GM12878 (cell line): ENCODE results near the gene TECPR1. TPM values are rescaled to one million over a fixed set of nuclear protein-coding genes. Genes with fewer than 3 reads are reported as not detected.

ENCODE experiments used
- ATAC-seq: fragments of 200-7000 bp; cut with Tn5 transposase; 3 replicates; pipeline ENCODE4 v1.9.1; 2020; ENCODE audit warnings: mild to moderate bottlenecking, moderate library complexity
- BruUV-seq: library from RNA; stranded (reverse); fragments of 400-500 nt; replicated peaks from 2 replicates; lab custom pipeline; 2021; lab: Mats Ljungman, UMichigan
- CTCF ChIA-PET: fragments of 300-600 bp; sonication (Branson Sonifier 250); formaldehyde crosslinking; extraction: SDS; loops from one replicate; lab custom pipeline; 2021; ENCODE audit warnings: inconsistent platforms; lab: Yijun Ruan, JAX
- POLR2A ChIA-PET: fragments of 350-600 bp; formaldehyde crosslinking; extraction: SDS; loops from one replicate; lab custom pipeline; 2021; ENCODE audit warnings: inconsistent platforms; lab: Charles Lee
- RAD21 ChIA-PET: fragments of 300-600 bp; sonication (Branson Sonifier 250); formaldehyde crosslinking; loops from one replicate; lab custom pipeline; 2023; ENCODE audit warnings: antibody characterized with exemption; ENCODE audit not compliant: unreplicated experiment; lab: Charles Lee
- SMC1A ChIA-PET: fragments of 300-600 bp; sonication (Branson Sonifier 250); formaldehyde crosslinking; loops from one replicate; lab custom pipeline; 2023; ENCODE audit not compliant: unreplicated experiment, uncharacterized antibody; lab: Charles Lee
- DNase-seq: peaks from one replicate; pipeline ENCODE4 v3.0.0-alpha.2; 2011; ENCODE audit warnings: low read depth, low spot score
- FAIRE-seq: peaks from 3 replicates; lab custom pipeline; 2011; peaks lifted over from hg19 to GRCh38; lab: Jason Lieb, UNC
- H2AFZ ChIP-seq: 2 replicates; pipeline ENCODE4 v1.6.0; 2011; ENCODE audit warnings: low read depth, low read length, control low read depth; ENCODE audit not compliant: control insufficient read depth
- H3K27ac ChIP-seq: 2 replicates; pipeline ENCODE4 v1.5.1; 2011; ENCODE audit warnings: control low read depth; ENCODE audit not compliant: control insufficient read depth, insufficient read depth
- H3K27me3 ChIP-seq, 2 experiments: replicated peaks in 1 of 2; 2 replicates each; pipeline versions ENCODE4 v1.6.0 to v1.6.1; 2011; ENCODE audit warnings: low read length in 1 of 2; ENCODE audit not compliant: control insufficient read depth in 2 of 2, insufficient read depth in 2 of 2
- H3K36me3 ChIP-seq, 2 experiments: 2 replicates each; pipeline ENCODE4 v1.5.1; 2011; ENCODE audit warnings: low read length in 1 of 2; ENCODE audit not compliant: control insufficient read depth in 2 of 2, insufficient read depth in 2 of 2
- H3K4me1 ChIP-seq: 2 replicates; pipeline ENCODE4 v1.6.1; 2011; ENCODE audit warnings: mild to moderate bottlenecking, low read length, moderate library complexity, mixed read lengths; ENCODE audit not compliant: control insufficient read depth, insufficient read depth
- H3K4me2 ChIP-seq: 2 replicates; pipeline ENCODE4 v1.6.0; 2011; ENCODE audit warnings: control low read depth; ENCODE audit not compliant: control insufficient read depth, insufficient read depth
- H3K4me3 ChIP-seq: fragments of 200-600 bp; sonication (generic); 2 replicates; pipeline ENCODE4 v1.5.1; 2016
- H3K79me2 ChIP-seq: 2 replicates; pipeline ENCODE4 v1.6.0; 2011; ENCODE audit warnings: low read length; ENCODE audit not compliant: control insufficient read depth, insufficient read depth
- H3K9ac ChIP-seq: 2 replicates; pipeline ENCODE4 v1.8.0; 2011; ENCODE audit warnings: low read length, control low read depth, mixed read lengths; ENCODE audit not compliant: control insufficient read depth, insufficient read depth
- H3K9me3 ChIP-seq: replicated peaks from 3 replicates; pipeline ENCODE4 v1.5.1; 2011; ENCODE audit warnings: mild to moderate bottlenecking, low read length; ENCODE audit not compliant: control insufficient read depth, insufficient read depth
- H4K20me1 ChIP-seq: 2 replicates; pipeline ENCODE4 v1.6.0; 2011; ENCODE audit not compliant: control insufficient read depth, insufficient read depth
- FOS ChIP-seq: IDR thresholded peaks from 3 replicates; pipeline ENCODE4 v1.6.1; 2011; ENCODE audit warnings: borderline replicate concordance; ENCODE audit not compliant: insufficient read length; ENCODE audit errors: extremely low read depth
- HDGF ChIP-seq: fragments of 450-650 bp; IDR thresholded peaks from 2 replicates; pipeline ENCODE4 v1.6.1; 2016; ENCODE audit warnings: antibody characterized with exemption
- IRF4 ChIP-seq: IDR thresholded peaks from 2 replicates; pipeline ENCODE4 v1.6.1; 2011; ENCODE audit warnings: low read depth, low read length
- NFIC ChIP-seq: IDR thresholded peaks from 2 replicates; pipeline ENCODE4 v1.6.1; 2012; ENCODE audit warnings: low read depth, mild to moderate bottlenecking, inconsistent platforms, low read length, moderate library complexity
- NFYA ChIP-seq: IDR thresholded peaks from 2 replicates; pipeline ENCODE4 v1.6.1; 2011; ENCODE audit warnings: low read depth, mild to moderate bottlenecking, low read length, improper control_type of control experiment, borderline replicate concordance
- RFX5 ChIP-seq: IDR thresholded peaks from 2 replicates; pipeline ENCODE4 v1.6.1; 2011; ENCODE audit warnings: low read depth, low read length, improper control_type of control experiment
- ZNF24 ChIP-seq: fragments of 450-650 bp; IDR thresholded peaks from 2 replicates; pipeline ENCODE4 v1.6.1; 2017; ENCODE audit warnings: antibody characterized with exemption, mild to moderate bottlenecking
- WGBS: methylation state at CpG from one replicate; pipeline ENCODE4 v1.1.6; 2016; ENCODE audit warnings: low lambda C conversion rate; ENCODE audit not compliant: insufficient replicate concordance, insufficient coverage; ENCODE audit errors: missing lambda C conversion rate; 5-methylcytosine and 5-hydroxymethylcytosine counted together
- in situ Hi-C: fragments of 300-500 bp; cut with MboI; formaldehyde crosslinking; loops from 9 replicates; pipeline ENCODE4 v1.14.3; 2018; ENCODE audit warnings: mixed read lengths
- intact Hi-C: fragments of 100-400 bp; cut with micrococcal nuclease; formaldehyde crosslinking; loops from one replicate; pipeline ENCODE4 v1.14.2; 2022; ENCODE audit not compliant: unreplicated experiment
- polyA plus RNA-seq, 11 experiments: library from polyadenylated mRNA; depleted of rRNA in 4 of 11; unstranded in 6 of 11; stranded (reverse) in 5 of 11; fragments of >200 nt; fragmentation: Nextera tagmentation in 4 of 11; fragmentation: Illumina TruSeq in 1 of 11; extraction: Ambion mirVana in 4 of 11; extraction: Trizol in 1 of 11; gene quantifications; 1 replicate in 1 of 11; 2 replicates in 10 of 11; pipeline versions ENCODE4 v1.2.1 to v1.2.3, GENCODE V29; 2011 to 2016; ENCODE audit warnings: inconsistent platforms in 2 of 11, missing spikeins in 2 of 11, low read depth in 1 of 11
- total RNA-seq, 4 experiments: library from RNA; depleted of rRNA in 3 of 4; stranded (reverse); fragments of >200 nt in 3 of 4; fragmentation: Illumina TruSeq in 1 of 4; extraction: Trizol in 1 of 4; gene quantifications; 2 replicates each; pipeline versions ENCODE4 v1.2.1 to v1.2.3, GENCODE V29; 2013 to 2021
- TF ChIP-seq, protein P1 (sequence below): IDR thresholded peaks from 2 replicates; pipeline ENCODE4 v1.6.1; 2012; ENCODE audit warnings: improper control_type of control experiment, low read depth, low read length; ENCODE audit not compliant: insufficient replicate concordance
- TF ChIP-seq, protein P2 (sequence below): fragments of 450-650 bp; IDR thresholded peaks from 2 replicates; pipeline ENCODE4 v1.6.1; 2017; ENCODE audit warnings: borderline replicate concordance
- TF ChIP-seq, protein P3 (sequence below): fragments of 450-650 bp; formaldehyde crosslinking; IDR thresholded peaks from 2 replicates; pipeline ENCODE4 v1.4.0; 2022; ENCODE audit warnings: mild to moderate bottlenecking, moderate library complexity
- TF ChIP-seq, protein P4 (sequence below): IDR thresholded peaks from 2 replicates; pipeline ENCODE4 v1.6.1; 2011; ENCODE audit warnings: low read depth, low read length, improper control_type of control experiment, borderline replicate concordance

Gene TECPR1
- total and polyA plus RNA-seq, 10 of the 15 experiments (the other 5 are each of a cell fraction or from before 2014, with no cell fraction given), result 0.26 to 16.8 (median 4.2) TPM

DNA sequence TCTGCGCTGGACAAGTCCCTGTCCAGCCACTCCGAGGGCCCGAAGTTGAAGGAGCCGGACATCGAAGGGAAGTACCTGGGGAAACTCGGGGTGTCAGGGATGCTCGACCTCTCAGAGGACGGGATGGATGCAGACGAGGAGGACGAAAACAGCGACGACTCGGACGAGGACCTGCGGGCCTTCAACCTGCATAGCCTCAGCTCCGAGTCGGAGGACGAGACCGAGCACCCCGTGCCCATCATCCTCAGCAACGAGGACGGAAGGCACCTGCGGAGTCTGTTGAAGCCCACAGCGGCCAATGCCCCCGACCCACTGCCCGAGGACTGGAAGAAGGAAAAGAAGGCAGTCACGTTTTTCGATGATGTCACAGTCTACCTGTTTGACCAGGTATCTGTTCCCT lies 57.8 kb downstream of the TECPR1 start:
- no peak overlapping the region for H2AFZ ChIP-seq
- BruUV-seq, result no TSS peak
- in situ Hi-C loops, result no loop called here
- no peak overlapping the region for H3K4me2 ChIP-seq
- H3K9me3 ChIP-seq, result no peaks in the 10 kb centered on the region; the same call in 1 of the 3 replicates
- 94% methylated on average over 23 of the region's 28 CpGs for WGBS
- CTCF ChIA-PET, result no interaction called here
- no peak overlapping the region for H3K4me3 ChIP-seq
- intact Hi-C loops, result no loop called here
- SMC1A ChIA-PET, result no interaction called here
- no peaks in the 10 kb centered on the region for H3K27me3 ChIP-seq
- FAIRE-seq (no peak), ATAC-seq (no peak), DNase-seq (no peak)
- H3K36me3 ChIP-seq, result peaks cover 5 to 8% of the 10 kb centered on the region in 2 experiments; a peak in 3 of 4 replicates
- H3K4me1 ChIP-seq, result peaks cover 1% of the 10 kb centered on the region; the same call in 1 of the 2 replicates
- no peak overlapping the region for H3K27ac ChIP-seq
- RAD21 ChIA-PET, result no interaction called here
- POLR2A ChIA-PET, result no interaction called here
- H3K9ac ChIP-seq, result no peak overlapping the region
- H4K20me1 ChIP-seq, result peaks cover 4% of the 10 kb centered on the region; the same call in 1 of the 2 replicates
- H3K79me2 ChIP-seq, result no peaks in the 10 kb centered on the region
- TF ChIP-seq, protein P1, sequence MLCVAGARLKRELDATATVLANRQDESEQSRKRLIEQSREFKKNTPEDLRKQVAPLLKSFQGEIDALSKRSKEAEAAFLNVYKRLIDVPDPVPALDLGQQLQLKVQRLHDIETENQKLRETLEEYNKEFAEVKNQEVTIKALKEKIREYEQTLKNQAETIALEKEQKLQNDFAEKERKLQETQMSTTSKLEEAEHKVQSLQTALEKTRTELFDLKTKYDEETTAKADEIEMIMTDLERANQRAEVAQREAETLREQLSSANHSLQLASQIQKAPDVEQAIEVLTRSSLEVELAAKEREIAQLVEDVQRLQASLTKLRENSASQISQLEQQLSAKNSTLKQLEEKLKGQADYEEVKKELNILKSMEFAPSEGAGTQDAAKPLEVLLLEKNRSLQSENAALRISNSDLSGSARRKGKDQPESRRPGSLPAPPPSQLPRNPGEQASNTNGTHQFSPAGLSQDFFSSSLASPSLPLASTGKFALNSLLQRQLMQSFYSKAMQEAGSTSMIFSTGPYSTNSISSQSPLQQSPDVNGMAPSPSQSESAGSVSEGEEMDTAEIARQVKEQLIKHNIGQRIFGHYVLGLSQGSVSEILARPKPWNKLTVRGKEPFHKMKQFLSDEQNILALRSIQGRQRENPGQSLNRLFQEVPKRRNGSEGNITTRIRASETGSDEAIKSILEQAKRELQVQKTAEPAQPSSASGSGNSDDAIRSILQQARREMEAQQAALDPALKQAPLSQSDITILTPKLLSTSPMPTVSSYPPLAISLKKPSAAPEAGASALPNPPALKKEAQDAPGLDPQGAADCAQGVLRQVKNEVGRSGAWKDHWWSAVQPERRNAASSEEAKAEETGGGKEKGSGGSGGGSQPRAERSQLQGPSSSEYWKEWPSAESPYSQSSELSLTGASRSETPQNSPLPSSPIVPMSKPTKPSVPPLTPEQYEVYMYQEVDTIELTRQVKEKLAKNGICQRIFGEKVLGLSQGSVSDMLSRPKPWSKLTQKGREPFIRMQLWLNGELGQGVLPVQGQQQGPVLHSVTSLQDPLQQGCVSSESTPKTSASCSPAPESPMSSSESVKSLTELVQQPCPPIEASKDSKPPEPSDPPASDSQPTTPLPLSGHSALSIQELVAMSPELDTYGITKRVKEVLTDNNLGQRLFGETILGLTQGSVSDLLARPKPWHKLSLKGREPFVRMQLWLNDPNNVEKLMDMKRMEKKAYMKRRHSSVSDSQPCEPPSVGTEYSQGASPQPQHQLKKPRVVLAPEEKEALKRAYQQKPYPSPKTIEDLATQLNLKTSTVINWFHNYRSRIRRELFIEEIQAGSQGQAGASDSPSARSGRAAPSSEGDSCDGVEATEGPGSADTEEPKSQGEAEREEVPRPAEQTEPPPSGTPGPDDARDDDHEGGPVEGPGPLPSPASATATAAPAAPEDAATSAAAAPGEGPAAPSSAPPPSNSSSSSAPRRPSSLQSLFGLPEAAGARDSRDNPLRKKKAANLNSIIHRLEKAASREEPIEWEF, result no peak
- TF ChIP-seq IRF4 (no peak), NFYA (no peak), HDGF (no peak), RFX5 (no peak), NFIC (no peak), FOS (no peak), ZNF24 (no peak)
- TF ChIP-seq, protein P2, sequence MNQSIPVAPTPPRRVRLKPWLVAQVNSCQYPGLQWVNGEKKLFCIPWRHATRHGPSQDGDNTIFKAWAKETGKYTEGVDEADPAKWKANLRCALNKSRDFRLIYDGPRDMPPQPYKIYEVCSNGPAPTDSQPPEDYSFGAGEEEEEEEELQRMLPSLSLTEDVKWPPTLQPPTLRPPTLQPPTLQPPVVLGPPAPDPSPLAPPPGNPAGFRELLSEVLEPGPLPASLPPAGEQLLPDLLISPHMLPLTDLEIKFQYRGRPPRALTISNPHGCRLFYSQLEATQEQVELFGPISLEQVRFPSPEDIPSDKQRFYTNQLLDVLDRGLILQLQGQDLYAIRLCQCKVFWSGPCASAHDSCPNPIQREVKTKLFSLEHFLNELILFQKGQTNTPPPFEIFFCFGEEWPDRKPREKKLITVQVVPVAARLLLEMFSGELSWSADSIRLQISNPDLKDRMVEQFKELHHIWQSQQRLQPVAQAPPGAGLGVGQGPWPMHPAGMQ, result no peak
- TF ChIP-seq, protein P3, sequence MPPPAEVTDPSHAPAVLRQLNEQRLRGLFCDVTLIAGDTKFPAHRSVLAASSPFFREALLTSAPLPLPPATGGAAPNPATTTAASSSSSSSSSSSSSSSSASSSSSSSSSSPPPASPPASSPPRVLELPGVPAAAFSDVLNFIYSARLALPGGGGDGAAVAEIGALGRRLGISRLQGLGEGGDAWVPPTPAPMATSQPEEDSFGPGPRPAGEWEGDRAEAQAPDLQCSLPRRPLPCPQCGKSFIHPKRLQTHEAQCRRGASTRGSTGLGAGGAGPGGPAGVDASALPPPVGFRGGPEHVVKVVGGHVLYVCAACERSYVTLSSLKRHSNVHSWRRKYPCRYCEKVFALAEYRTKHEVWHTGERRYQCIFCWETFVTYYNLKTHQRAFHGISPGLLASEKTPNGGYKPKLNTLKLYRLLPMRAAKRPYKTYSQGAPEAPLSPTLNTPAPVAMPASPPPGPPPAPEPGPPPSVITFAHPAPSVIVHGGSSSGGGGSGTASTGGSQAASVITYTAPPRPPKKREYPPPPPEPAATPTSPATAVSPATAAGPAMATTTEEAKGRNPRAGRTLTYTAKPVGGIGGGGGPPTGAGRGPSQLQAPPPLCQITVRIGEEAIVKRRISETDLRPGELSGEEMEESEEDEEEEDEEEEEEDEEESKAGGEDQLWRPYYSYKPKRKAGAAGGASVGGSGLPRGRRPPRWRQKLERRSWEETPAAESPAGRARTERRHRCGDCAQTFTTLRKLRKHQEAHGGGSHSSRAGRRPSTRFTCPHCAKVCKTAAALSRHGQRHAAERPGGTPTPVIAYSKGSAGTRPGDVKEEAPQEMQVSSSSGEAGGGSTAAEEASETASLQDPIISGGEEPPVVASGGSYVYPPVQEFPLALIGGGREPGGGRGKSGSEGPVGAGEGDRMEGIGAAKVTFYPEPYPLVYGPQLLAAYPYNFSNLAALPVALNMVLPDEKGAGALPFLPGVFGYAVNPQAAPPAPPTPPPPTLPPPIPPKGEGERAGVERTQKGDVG (CRISPR knock-in tag), result no peak
- TF ChIP-seq, protein P4, sequence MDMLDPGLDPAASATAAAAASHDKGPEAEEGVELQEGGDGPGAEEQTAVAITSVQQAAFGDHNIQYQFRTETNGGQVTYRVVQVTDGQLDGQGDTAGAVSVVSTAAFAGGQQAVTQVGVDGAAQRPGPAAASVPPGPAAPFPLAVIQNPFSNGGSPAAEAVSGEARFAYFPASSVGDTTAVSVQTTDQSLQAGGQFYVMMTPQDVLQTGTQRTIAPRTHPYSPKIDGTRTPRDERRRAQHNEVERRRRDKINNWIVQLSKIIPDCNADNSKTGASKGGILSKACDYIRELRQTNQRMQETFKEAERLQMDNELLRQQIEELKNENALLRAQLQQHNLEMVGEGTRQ, result no peak
